ENCODE data around the gene CDK4. TPM values are rescaled to one million over a fixed set of nuclear protein-coding genes. Genes with fewer than 3 reads are reported as not detected.

CDK4 gene
- total RNA-seq, 4 donors from 2014 or later, result 14.7 to 97.4 (median 28.8) TPM

DNA sequence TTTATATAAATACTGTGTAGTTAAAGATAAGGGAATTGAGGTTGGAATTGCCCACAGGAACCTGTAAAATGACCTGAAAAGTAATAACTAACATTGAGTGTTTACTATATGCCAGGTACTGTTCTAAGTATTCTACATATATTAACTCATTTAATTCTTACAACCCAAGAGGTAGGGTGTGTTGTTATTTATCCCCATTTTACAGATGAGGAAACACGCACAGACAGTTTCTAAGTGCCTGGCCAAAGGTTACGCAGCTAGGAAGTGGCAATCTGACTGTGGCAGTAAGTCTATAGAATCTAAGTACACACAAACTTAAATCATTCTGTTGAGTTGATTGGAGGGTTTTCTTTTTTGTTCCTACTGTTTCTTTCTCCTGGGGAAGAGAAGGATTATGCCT is 8.3 kb downstream of the CDK4 start:
- H3K27ac ChIP-seq, result peak overlapping the region in 1 of 4 donors; percentile 95
- H3K36me3 ChIP-seq, result peaks cover 0 to 23% (median 0%) of the 10 kb centered on the region in 3 donors
- H3K27me3 ChIP-seq, result peaks cover 0 to 10% of the 10 kb centered on the region in 2 donors
- DNase-seq, result no peak
- peaks cover 0 to 20% (median 8%) of the 10 kb centered on the region in 4 donors for H3K4me1 ChIP-seq
- H3K9me3 ChIP-seq, result no peaks in the 10 kb centered on the region
- TF ChIP-seq, protein P1, sequence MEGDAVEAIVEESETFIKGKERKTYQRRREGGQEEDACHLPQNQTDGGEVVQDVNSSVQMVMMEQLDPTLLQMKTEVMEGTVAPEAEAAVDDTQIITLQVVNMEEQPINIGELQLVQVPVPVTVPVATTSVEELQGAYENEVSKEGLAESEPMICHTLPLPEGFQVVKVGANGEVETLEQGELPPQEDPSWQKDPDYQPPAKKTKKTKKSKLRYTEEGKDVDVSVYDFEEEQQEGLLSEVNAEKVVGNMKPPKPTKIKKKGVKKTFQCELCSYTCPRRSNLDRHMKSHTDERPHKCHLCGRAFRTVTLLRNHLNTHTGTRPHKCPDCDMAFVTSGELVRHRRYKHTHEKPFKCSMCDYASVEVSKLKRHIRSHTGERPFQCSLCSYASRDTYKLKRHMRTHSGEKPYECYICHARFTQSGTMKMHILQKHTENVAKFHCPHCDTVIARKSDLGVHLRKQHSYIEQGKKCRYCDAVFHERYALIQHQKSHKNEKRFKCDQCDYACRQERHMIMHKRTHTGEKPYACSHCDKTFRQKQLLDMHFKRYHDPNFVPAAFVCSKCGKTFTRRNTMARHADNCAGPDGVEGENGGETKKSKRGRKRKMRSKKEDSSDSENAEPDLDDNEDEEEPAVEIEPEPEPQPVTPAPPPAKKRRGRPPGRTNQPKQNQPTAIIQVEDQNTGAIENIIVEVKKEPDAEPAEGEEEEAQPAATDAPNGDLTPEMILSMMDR (IDR thresholded peaks at IDR 0.05), result no peak
- no peak for TF ChIP-seq POLR2A (IDR thresholded peaks at IDR 0.05)
- H3K4me3 ChIP-seq, result no peak overlapping the region

DNA sequence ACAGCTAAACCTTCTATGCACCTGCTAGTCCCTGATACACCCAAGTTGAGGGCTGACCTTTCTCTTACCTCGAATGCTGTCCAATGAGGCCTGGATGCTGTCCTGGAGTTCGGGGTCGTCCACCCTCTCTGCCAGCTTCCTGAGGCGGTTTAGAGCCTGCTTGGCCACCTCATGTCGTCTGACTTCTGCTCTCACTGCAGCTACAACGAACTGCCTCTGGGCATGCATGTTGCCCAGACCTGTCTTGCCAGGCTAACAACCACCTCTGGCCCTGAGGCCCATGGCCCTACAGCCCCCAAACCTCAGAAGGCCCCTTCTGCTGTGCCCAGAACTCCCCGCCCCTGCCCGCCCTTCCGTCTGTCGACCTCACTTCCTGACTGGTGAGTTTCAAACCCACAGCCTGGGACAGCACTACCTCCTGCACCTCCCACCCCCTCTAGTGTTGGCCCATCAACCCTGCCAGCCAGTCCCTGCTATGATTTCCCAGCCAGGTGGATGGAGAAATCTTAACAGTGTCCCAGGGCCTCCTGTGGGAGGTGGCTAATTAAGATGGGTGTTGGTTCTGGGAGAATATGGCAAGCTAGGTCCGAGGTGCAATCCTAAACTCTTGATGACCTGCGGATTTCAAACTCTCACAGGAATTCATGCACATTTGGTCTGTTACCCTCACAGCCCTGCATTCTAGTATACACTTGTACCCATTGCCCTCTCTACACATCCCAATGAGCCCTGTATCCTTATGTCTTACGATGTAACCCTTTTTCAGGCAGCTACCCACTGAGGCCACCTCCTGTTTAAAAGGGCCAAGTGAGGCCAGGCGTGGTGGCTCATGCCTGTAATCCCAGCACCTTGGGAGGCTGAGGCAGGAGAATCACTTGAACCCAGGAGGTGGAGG is 10.0 kb downstream of the CDK4 start:
- no peak for TF ChIP-seq POLR2A (IDR thresholded peaks at IDR 0.05)
- TF ChIP-seq, protein P1 (IDR thresholded peaks at IDR 0.05), result peak in 5 of 6 experiments; percentile 30 to 70 (median 38)
- peaks cover 0 to 23% (median 19%) of the 10 kb centered on the region in 4 donors for H3K4me1 ChIP-seq
- peaks cover 0 to 6% (median 0%) of the 10 kb centered on the region in 3 donors for H3K36me3 ChIP-seq
- no peaks in the 10 kb centered on the region for H3K9me3 ChIP-seq
- peaks cover 0 to 26% of the 10 kb centered on the region in 2 donors for H3K27me3 ChIP-seq
- H3K4me3 ChIP-seq, result peak overlapping the region; percentile 33 to 45 (median 38)
- DNase-seq, result peak in 2 of 3 donors; percentile 83 to 89
- H3K27ac ChIP-seq, result peak overlapping the region; percentile 10 to 80 (median 66)

DNA sequence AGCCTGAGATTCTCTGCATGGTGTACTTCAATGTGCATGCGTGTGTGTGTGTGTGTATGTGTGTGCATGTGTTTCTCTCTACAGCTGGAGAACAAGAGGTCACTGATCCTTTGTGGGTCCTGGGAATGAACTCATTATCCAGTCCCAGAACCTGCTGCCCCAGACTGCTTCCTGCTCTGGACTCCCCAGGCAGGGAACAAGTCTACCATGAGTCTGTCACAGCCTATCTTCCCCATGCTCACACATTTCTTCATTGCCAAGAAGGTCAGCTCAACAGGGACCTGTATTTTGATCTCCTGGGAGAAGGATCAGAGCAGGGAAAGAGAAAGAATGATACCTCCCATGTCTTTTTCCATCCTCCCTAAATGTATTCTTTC is 10.7 kb downstream of the CDK4 start:
- no peak for TF ChIP-seq POLR2A (IDR thresholded peaks at IDR 0.05)
- TF ChIP-seq, protein P1 (IDR thresholded peaks at IDR 0.05), result no peak
- Histone ChIP-seq H3K27me3 (peaks cover 0 to 33% of the 10 kb centered on the region in 2 donors), H3K4me3 (peak overlapping the region; percentile 33 to 45 (median 38)), H3K9me3 (no peaks in the 10 kb centered on the region), H3K36me3 (no peaks in the 10 kb centered on the region), H3K27ac (peak overlapping the region; percentile 10 to 80 (median 66)), H3K4me1 (peaks cover 0 to 30% (median 20%) of the 10 kb centered on the region in 4 donors)
- DNase-seq, result no peak

DNA sequence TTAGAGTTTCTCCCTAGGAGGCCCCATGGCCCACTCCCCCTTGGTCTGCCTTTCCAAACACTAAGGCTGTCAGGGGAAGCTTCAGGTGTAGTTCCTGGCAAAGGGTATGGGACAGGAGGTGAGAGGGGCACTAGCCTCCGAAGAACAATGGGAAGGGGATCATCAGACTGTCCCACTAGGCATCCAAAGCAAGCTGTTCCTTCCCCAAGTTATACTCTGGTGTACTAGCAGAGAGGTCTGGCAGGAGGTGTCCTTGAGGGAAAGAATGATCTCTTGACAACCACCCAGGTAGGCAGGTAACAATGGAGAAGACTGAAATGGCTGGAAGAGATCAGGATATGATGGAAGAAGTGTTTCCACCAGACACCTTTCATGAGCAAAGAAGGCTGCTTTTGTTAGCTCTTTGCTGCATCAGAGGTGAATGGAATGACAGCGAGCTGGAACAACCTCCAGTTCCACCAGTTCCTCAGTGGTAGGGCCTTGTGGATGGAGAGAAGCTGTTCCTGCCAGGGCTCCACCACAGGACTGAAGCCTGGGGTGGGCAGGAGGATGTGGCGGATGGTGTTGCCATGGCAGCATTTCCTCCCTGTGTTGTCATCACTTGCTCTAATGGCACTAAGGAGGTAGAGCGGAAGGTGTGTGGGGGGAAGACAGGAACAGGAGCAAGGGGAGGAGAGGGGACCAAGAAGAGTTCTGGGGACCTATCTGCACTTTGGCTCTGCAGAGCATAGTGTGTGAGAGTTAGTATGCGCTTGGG is 11.3 kb downstream of the CDK4 start:
- peaks cover 0 to 37% of the 10 kb centered on the region in 2 donors for H3K27me3 ChIP-seq
- peak overlapping the region; percentile 33 to 45 (median 38) for H3K4me3 ChIP-seq
- no peaks in the 10 kb centered on the region for H3K9me3 ChIP-seq
- H3K27ac ChIP-seq, result peak overlapping the region in 2 of 4 donors; percentile 78 to 80
- peaks cover 0 to 34% (median 20%) of the 10 kb centered on the region in 4 donors for H3K4me1 ChIP-seq
- peak in 2 of 3 donors; percentile 88 to 91 for DNase-seq
- H3K36me3 ChIP-seq, result no peaks in the 10 kb centered on the region
- TF ChIP-seq, protein P1 (IDR thresholded peaks at IDR 0.05), result no peak
- TF ChIP-seq POLR2A (IDR thresholded peaks at IDR 0.05), result no peak

DNA sequence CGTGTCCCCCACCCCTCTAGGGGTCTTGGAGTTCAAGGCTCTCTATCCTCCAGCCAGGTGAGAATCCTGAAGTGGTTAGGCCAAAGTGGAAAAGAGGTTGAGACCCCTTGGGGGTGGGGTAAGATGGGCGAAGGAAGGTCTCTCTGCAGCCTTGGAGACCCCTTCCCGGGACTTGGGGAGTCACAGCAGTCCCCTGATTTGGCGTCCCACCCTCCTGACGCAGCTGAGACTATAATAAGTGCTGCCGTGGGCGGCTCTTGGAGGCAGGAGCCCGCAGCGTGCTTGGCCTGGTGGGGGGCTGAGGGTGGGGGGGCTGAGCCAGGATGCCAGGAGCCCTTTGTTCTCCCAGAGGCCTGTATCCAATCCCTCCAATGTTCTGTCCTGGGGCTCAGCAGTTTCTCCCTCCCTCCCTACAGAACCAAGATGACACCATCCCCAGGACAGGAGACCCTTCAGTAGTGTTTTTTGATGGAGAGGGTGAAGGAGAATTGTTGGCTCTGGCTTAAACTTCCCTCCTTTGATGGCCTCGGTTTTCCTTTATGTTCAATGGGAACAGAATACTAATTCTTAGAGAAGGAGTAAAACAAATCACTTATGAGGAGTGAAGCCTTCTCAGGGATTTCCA is 12.1 kb downstream of the CDK4 start:
- no peak for TF ChIP-seq POLR2A (IDR thresholded peaks at IDR 0.05)
- TF ChIP-seq, protein P1 (IDR thresholded peaks at IDR 0.05), result no peak
- Histone ChIP-seq H3K4me1 (peaks cover 0 to 32% (median 20%) of the 10 kb centered on the region in 4 donors), H3K27me3 (peaks cover 0 to 44% of the 10 kb centered on the region in 2 donors), H3K36me3 (no peaks in the 10 kb centered on the region), H3K9me3 (no peaks in the 10 kb centered on the region), H3K27ac (no peak overlapping the region), H3K4me3 (no peak overlapping the region)
- no peak for DNase-seq

Data from Peyer's patch (tissue), 4 donors.